GM12865 (cell line): Measurements from ENCODE around the gene FAM131C.
"Not testable (repeated sequence)": the region's sequence is repeated elsewhere in the genome, so short reads cannot be mapped to it uniquely, and the experiment has no call there.

Source experiments
- DNase-seq: peaks from one replicate; pipeline ENCODE4 v3.0.0; 2010; ENCODE audit warnings: low read depth
- H3K4me3 ChIP-seq: 2 replicates; pipeline ENCODE4 v1.5.1; 2011; ENCODE audit warnings: mild to moderate bottlenecking, low read depth, low read length, control low read depth
- CTCF ChIP-seq: IDR thresholded peaks from 2 replicates; pipeline ENCODE4 v1.5.1; 2011; ENCODE audit warnings: low read length, control low read depth, low read depth, inconsistent platforms; ENCODE audit not compliant: insufficient read depth; ENCODE audit errors: missing control alignments

The FAM131C gene

GRCh38 chr1:16028237-16029002, 45.0 kb downstream of the FAM131C start:
- no peak overlapping the region for H3K4me3 ChIP-seq
- no peak for DNase-seq
- TF ChIP-seq CTCF, result no peak

- no peak for DNase-seq
- no peak for TF ChIP-seq CTCF
- no peak overlapping the region for H3K4me3 ChIP-seq
These were observed 46.5 kb downstream of the FAM131C start for GRCh38 chr1:16026723-16027484.

- H3K4me3 ChIP-seq, DNase-seq: not testable (repeated sequence)
These were observed 47.1 kb downstream of the FAM131C start for GRCh38 chr1:16026302-16026701.

- no peak for TF ChIP-seq CTCF
- no peak overlapping the region for H3K4me3 ChIP-seq
- DNase-seq, result no peak
These were observed 50.3 kb downstream of the FAM131C start for GRCh38 chr1:16023050-16023653.

GRCh38 chr1:16022393-16022792, 51.1 kb downstream of the FAM131C start:
- no peak for DNase-seq
- no peak for TF ChIP-seq CTCF
- H3K4me3 ChIP-seq, result no peak overlapping the region

- DNase-seq, result no peak
- no peak within 1 kb of the TSS for H3K4me3 ChIP-seq
- TF ChIP-seq CTCF, result no peak
These were observed 51.8 kb downstream of the FAM131C start, which contains the start of gene CLCNKA for GRCh38 chr1:16021681-16022080. Gene CLCNKA (plus strand): TSS chr1:16022036. CDS start chr1:16022620, 584 bp downstream.

- H3K4me3 ChIP-seq, DNase-seq: not testable (repeated sequence)
These were observed 52.6 kb downstream of the FAM131C start for GRCh38 chr1:16020878-16021277.

GRCh38 chr1:16020325-16020724, 53.1 kb downstream of the FAM131C start:
- no peak overlapping the region for H3K4me3 ChIP-seq
- no peak for DNase-seq
- TF ChIP-seq CTCF, result no peak
